SKM-1 treated with dmso at 0.1 percent for 144 hours (cell line): Measurements from ENCODE around the gene PIK3C2G.
"Not testable (repeated sequence)": the region's sequence is repeated elsewhere in the genome, so short reads cannot be mapped to it uniquely, and the experiment has no call there.

Experiments used
- DNase-seq: peaks from one replicate; lab custom pipeline; 2025; ENCODE audit not compliant: unreplicated experiment; lab: John Stamatoyannopoulos, UW

PIK3C2G gene, protein sequence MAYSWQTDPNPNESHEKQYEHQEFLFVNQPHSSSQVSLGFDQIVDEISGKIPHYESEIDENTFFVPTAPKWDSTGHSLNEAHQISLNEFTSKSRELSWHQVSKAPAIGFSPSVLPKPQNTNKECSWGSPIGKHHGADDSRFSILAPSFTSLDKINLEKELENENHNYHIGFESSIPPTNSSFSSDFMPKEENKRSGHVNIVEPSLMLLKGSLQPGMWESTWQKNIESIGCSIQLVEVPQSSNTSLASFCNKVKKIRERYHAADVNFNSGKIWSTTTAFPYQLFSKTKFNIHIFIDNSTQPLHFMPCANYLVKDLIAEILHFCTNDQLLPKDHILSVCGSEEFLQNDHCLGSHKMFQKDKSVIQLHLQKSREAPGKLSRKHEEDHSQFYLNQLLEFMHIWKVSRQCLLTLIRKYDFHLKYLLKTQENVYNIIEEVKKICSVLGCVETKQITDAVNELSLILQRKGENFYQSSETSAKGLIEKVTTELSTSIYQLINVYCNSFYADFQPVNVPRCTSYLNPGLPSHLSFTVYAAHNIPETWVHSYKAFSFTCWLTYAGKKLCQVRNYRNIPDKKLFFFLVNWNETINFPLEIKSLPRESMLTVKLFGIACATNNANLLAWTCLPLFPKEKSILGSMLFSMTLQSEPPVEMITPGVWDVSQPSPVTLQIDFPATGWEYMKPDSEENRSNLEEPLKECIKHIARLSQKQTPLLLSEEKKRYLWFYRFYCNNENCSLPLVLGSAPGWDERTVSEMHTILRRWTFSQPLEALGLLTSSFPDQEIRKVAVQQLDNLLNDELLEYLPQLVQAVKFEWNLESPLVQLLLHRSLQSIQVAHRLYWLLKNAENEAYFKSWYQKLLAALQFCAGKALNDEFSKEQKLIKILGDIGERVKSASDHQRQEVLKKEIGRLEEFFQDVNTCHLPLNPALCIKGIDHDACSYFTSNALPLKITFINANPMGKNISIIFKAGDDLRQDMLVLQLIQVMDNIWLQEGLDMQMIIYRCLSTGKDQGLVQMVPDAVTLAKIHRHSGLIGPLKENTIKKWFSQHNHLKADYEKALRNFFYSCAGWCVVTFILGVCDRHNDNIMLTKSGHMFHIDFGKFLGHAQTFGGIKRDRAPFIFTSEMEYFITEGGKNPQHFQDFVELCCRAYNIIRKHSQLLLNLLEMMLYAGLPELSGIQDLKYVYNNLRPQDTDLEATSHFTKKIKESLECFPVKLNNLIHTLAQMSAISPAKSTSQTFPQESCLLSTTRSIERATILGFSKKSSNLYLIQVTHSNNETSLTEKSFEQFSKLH (N-terminal part only)

DNA sequence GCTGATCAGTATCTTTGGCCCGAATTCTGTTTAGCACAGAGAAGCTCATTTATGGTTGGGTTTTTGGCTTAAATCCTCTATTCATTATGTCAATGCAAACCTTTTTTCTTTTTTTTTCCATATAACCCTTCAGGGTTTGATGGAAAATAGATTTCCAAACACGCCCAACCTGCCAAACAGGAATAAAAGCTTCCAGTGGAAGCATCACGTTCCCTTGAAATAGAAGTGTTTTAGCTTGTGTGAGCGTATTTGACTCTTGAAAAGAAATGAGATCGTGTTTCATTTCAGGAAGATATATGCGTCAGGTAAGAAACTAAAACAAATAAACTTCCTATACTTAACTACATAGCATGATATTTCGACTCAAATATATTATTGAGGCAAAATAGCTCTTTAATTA is at the start of gene PIK3C2G:
Gene PIK3C2G (plus strand): TSS at position 246 of the 400 bp plus-strand sequence. CDS start 20,564 bp downstream, outside the sequence.
- DNase-seq = no peak

DNA sequence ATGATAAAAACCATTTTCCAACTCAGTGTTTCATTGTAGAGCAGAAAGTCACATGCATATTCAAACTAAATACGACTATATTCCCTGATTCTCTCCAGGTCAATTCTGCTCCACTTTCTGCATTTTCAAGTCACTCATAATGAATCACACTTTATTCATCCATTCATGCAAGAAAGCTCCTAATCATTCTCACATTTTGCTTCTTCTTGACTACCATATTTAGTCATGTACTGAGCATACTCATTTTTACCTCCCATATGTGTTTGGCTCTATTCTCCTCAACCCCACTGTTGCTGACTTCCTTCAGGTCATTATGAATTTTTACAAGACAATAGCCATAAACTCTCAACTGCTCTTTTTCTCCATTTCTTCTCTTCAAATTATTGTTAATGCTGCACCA is 43.4 kb upstream of the PIK3C2G start:
- DNase-seq = no peak

DNA sequence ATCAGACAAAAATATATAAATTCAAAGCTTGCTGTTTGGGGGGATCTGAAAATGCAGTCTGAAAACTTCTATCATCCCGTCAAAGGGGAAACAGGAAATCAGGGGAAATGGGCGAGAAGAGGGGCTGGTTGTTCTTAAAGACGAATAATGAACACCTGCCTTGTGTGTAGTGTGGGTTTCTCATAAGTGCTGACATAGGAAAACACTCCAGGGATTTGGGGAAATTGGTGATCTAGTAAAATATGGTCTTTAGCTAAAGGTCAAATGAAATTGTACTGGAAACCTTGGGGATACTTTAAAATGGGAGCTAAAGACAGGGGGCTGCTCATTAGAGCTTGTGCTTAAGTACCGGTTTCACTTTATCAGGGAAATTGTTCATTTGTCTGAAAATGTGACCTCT is 39.6 kb upstream of the PIK3C2G start:
- DNase-seq = no peak

GRCh38 chr12:18222699-18223098 is 38.6 kb upstream of the PIK3C2G start:
- DNase-seq = no peak

DNA sequence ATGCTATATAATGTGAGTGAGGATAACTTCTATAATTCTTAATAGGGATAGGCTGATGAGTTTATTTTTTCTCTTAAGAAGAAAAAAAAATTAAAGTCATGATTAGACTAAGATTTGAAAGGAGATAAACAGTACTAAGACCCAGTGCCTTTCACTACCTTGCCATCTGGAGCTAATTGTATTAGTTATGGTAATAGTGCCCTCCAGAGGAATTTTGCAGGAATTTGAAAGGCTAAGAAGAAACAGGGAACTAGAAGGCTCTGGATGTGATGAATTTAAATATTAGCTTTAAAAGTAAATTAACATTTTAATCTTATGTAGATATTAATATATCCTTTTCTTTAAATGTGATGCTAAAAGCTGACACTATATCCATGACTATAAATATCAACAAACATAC is 36.6 kb upstream of the PIK3C2G start:
- DNase-seq = no peak

- no peak for DNase-seq
Measured at GRCh38 chr12:18239526-18239925, 21.8 kb upstream of the PIK3C2G start.

GRCh38 chr12:18242380-18243089 is 18.8 kb upstream of the PIK3C2G start:
- DNase-seq = no peak

- DNase-seq = no peak
Measured at GRCh38 chr12:18243238-18243637, 18.1 kb upstream of the PIK3C2G start.

DNA sequence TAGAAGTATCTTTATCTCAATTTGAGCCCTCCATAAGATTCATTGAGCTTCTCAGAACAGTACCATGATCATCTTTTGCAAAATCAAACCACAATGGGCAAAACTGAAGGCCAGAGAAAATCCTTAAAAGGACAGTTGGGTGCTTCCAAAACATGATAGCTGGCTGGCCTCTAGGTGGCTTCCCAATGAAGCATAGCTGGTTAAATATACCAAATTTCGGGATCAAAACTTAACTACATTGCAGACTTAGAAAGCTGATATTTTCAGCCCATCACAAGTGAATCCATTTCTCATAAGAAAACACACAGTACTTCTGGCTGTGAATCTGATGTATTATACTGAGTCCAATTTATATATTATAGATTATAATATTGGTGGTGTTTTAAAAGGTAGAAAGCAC is 15.3 kb upstream of the PIK3C2G start:
- DNase-seq = no peak

GRCh38 chr12:18250313-18250916 is 10.9 kb upstream of the PIK3C2G start:
- DNase-seq = peak; percentile 0

- no peak for DNase-seq
Measured at GRCh38 chr12:18254081-18254480, 7.2 kb upstream of the PIK3C2G start.

DNA sequence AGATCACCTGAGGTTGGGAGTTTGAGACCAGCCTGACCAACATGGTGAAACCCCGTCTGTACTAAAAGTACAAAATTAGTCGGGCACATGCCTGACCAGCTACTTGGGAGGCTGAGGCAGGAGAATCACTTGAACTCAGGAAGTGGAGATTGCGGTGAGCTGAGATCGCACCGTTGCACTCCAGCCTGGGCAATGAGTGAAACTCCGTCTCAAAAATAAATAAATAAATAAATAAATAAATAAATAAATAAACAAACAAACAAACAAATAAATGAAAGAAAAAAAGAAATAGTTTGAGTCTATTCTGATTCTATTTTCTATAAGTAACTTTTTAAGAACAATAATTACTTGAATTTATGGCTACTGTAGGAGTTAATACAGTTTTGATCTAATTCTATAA is 6.3 kb upstream of the PIK3C2G start:
- DNase-seq = not testable (repeated sequence)

DNA sequence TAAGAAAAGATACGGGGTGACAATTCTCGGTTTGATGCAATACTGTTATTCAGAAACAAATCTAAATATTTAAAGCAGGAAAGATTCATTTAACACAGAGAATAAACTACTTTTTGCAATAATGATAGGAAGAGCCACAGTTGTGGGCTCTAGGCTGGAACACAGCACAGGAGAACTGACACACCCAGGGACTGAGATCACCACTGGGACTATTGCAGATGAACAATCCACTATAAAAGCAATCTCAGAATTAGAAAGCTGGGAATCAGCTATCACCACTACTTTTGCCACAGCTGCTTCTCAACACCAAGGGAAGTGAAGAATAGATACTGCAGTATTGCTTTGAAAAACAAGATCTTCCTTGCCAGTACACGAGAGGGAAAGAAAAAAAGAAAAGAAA is 4.1 kb upstream of the PIK3C2G start:
- DNase-seq = no peak

DNA sequence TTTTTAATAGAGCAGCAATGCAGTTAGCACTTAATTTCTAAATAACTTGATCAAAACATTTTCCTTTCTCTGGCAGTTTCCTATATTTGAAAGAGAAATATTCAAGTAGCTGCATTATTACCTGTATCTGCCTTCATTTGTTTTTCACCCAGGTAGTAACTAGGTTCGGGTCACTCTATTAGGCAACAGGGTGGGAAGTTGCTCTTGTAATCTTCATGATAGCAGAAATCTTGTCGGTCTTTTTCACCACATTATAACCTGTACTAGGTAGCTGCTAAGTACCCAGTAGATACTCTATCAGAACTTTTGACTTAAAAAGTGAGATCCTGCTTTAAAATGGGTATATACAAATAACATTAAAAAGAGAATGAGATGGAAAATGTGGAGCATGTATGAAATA is 2.4 kb upstream of the PIK3C2G start:
- no peak for DNase-seq

DNA sequence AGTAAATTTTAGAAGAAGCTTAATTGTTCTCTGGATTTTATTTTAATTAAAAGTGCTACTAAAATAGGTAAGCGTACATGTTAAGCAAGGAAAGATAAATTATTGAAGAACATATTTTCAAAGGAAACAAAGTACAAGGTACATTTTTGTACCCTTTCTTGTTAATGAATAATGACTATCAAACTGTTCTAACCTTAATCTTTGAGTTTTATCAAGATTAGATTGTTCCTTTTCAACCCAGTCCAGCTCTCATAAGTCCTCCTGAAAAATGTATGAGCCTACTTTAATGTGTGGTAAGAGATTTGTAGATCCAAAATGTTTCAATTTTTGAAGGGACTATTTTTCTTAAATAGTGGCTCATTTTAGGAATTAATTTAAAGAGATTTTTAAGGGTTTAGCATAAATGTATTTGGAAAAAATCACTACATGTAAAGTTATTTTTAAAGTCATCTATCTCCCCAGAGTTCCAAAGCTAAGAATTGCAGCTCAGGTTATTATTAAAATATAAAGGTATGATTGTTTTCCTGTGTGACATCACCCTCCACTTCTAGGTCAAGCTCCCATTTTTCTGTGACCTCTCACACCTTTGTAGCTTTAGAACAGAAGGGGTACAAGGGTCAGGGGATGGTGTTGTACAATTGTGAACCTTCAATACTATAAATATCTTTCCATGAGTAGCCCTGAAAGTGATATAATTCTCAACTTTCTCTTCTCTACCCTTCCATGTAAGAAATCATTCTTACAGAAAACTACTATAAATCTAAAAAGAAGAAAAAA is 1.2 kb upstream of the PIK3C2G start:
- DNase-seq = no peak

GRCh38 chr12:18261906-18262305 is 588 bp downstream of the PIK3C2G start:
- DNase-seq = no peak

GRCh38 chr12:18262514-18262913 is 1.2 kb downstream of the PIK3C2G start:
- DNase-seq = no peak

DNA sequence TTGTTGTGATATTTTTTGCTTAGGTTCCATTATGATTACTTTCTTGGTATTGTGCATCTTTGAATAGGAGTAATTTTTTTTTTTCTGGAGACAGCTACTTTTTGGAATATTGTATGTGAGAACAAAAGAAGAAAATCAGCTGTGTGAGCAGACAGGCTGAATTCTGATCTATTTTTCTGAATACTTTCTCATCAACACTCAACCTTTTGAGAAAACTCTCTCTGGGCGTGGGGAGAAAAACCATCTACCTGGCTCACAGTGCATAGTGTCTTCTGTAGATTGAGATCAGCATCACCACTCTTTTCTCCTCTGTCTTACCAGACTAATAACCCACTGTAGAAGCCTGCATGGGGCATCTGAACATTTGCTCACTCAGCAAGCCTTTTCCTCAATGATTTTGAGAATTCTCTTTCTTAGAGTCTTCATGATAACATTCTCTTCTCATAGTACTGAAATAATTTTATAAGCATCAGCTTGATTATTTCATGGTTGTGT is 3.3 kb downstream of the PIK3C2G start:
- DNase-seq = no peak

GRCh38 chr12:18267427-18268099 is 6.2 kb downstream of the PIK3C2G start:
- no peak for DNase-seq
